Gastrocnemius medialis (tissue), 4 donors: ENCODE results near the gene MOSMO. TPM values are rescaled to one million over a fixed set of nuclear protein-coding genes. Genes with fewer than 3 reads are reported as not detected.

ENCODE experiments used
- ATAC-seq, 2 donors: fragments of 150-250 bp; one replicate each; pipeline ENCODE4 v1.9.1; 2016
- DNase-seq, 2 donors: peaks; one replicate each; pipeline ENCODE4 v3.0.0-alpha.2; 2019
- H3K27ac ChIP-seq, 4 donors: fragments of 200-600 bp; sonication (generic); 1 replicate in 1 of 4; 2 replicates in 3 of 4; pipeline ENCODE4 v1.5.1; 2016 to 2018; ENCODE audit warnings: mild to moderate bottlenecking in 2 of 4, moderate library complexity in 1 of 4
- H3K27me3 ChIP-seq, 3 donors: fragments of 200-600 bp; sonication (generic) in 2 of 3; 1 replicate in 1 of 3; 2 replicates in 2 of 3; pipeline versions ENCODE4 v1.5.1 to v1.6.0; 2016 to 2019; ENCODE audit warnings: mild to moderate bottlenecking in 1 of 3, moderate library complexity in 1 of 3
- H3K36me3 ChIP-seq, 2 donors: fragments of 200-600 bp; sonication (generic) in 1 of 2; one replicate each; pipeline ENCODE4 v1.5.1; 2017 to 2018
- H3K4me1 ChIP-seq, 2 donors: fragments of 200-600 bp; sonication (generic) in 1 of 2; one replicate each; pipeline ENCODE4 v1.5.1; 2016 to 2017; ENCODE audit warnings: mild to moderate bottlenecking in 2 of 2
- H3K4me3 ChIP-seq, 4 donors: fragments of 200-600 bp; sonication (generic) in 3 of 4; 1 replicate in 1 of 4; 2 replicates in 3 of 4; pipeline ENCODE4 v1.5.1; 2016 to 2019; ENCODE audit warnings: mild to moderate bottlenecking in 2 of 4
- H3K9me3 ChIP-seq, 3 donors: fragments of 200-600 bp; sonication (generic) in 2 of 3; 1 replicate in 1 of 3; 2 replicates in 2 of 3; pipeline ENCODE4 v1.5.1; 2016 to 2019
- POLR2A ChIP-seq, 2 donors: fragments of 450-650 bp; IDR thresholded peaks; one replicate each; pipeline ENCODE4 v1.6.1; 2017; ENCODE audit warnings: antibody characterized with exemption in 2 of 2, mild to moderate bottlenecking in 2 of 2, moderate library complexity in 2 of 2
- in situ Hi-C, 4 donors: fragments of 200-750 bp; cut with MboI; loops; one replicate each; pipeline versions ENCODE4 v1.15.0 to v1.8.0; 2017; ENCODE audit warnings: low sequenced_read_pairs in 4 of 4
- intact Hi-C: fragments of 100-400 bp; cut with DNase I; formaldehyde crosslinking; loops from one replicate; pipeline ENCODE4 v1.15.1; 2023; ENCODE audit warnings: low total_unique reads
- total RNA-seq, 4 donors: library from RNA; depleted of rRNA; stranded (reverse); fragments of >200 nt; gene quantifications; one replicate each; pipeline versions ENCODE4 v1.1.0 to v1.2.3, GENCODE V29; 2016
- TF ChIP-seq, protein P1 (sequence below), 5 experiments: fragments of 450-650 bp in 3 of 5; fragments of 200-600 bp in 2 of 5; sonication (generic) in 2 of 5; IDR thresholded peaks in 4 of 5; conservative IDR thresholded peaks in 1 of 5; 1 replicate in 4 of 5; 2 replicates in 1 of 5; pipeline ENCODE4 v1.5.1; 2016 to 2019; ENCODE audit warnings: antibody characterized with exemption in 5 of 5, mild to moderate bottlenecking in 3 of 5, moderate library complexity in 3 of 5

The MOSMO gene
- total RNA-seq, 4 donors from 2014 or later, result 12.6 to 17.6 (median 13.9) TPM

- no peaks in the 10 kb centered on the region for H3K9me3 ChIP-seq
- TF ChIP-seq, protein P1, sequence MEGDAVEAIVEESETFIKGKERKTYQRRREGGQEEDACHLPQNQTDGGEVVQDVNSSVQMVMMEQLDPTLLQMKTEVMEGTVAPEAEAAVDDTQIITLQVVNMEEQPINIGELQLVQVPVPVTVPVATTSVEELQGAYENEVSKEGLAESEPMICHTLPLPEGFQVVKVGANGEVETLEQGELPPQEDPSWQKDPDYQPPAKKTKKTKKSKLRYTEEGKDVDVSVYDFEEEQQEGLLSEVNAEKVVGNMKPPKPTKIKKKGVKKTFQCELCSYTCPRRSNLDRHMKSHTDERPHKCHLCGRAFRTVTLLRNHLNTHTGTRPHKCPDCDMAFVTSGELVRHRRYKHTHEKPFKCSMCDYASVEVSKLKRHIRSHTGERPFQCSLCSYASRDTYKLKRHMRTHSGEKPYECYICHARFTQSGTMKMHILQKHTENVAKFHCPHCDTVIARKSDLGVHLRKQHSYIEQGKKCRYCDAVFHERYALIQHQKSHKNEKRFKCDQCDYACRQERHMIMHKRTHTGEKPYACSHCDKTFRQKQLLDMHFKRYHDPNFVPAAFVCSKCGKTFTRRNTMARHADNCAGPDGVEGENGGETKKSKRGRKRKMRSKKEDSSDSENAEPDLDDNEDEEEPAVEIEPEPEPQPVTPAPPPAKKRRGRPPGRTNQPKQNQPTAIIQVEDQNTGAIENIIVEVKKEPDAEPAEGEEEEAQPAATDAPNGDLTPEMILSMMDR (IDR thresholded peaks at IDR 0.05 in 4 of 5, conservative IDR thresholded peaks at IDR 0.05 in 1 of 5), result no peak
- no peak for TF ChIP-seq POLR2A (IDR thresholded peaks at IDR 0.05)
- intact Hi-C loops (no loop called here), in situ Hi-C loops (no loop called here)
- DNase-seq (no peak), ATAC-seq (no peak)
- H3K4me3 ChIP-seq, result no peak overlapping the region
- peaks cover 8 to 22% of the 10 kb centered on the region in 2 donors for H3K4me1 ChIP-seq
- H3K36me3 ChIP-seq, result peaks cover 0 to 3% of the 10 kb centered on the region in 2 donors
- H3K27me3 ChIP-seq, result no peaks in the 10 kb centered on the region
- H3K27ac ChIP-seq, result no peak overlapping the region
Observed at GRCh38 chr16:22027633-22028032, 19.7 kb downstream of the MOSMO start.

GRCh38 chr16:22029632-22030031 lies 21.7 kb downstream of the MOSMO start:
- H3K27me3 ChIP-seq, result no peaks in the 10 kb centered on the region
- no peaks in the 10 kb centered on the region for H3K9me3 ChIP-seq
- in situ Hi-C loops (no loop called here), intact Hi-C loops (no loop called here)
- no peak for TF ChIP-seq POLR2A (IDR thresholded peaks at IDR 0.05)
- TF ChIP-seq, protein P1 (IDR thresholded peaks at IDR 0.05 in 4 of 5, conservative IDR thresholded peaks at IDR 0.05 in 1 of 5), result no peak
- H3K36me3 ChIP-seq, result peaks cover 0 to 3% of the 10 kb centered on the region in 2 donors
- peaks cover 8 to 17% of the 10 kb centered on the region in 2 donors for H3K4me1 ChIP-seq
- H3K27ac ChIP-seq, result no peak overlapping the region
- no peak for DNase-seq
- no peak overlapping the region for H3K4me3 ChIP-seq
- no peak for ATAC-seq

- DNase-seq (no peak), ATAC-seq (no peak)
- in situ Hi-C loops (no loop called here), intact Hi-C loops (no loop called here)
- Histone ChIP-seq H3K27ac (no peak overlapping the region), H3K4me3 (no peak overlapping the region), H3K4me1 (peaks cover 8 to 17% of the 10 kb centered on the region in 2 donors), H3K9me3 (no peaks in the 10 kb centered on the region), H3K27me3 (no peaks in the 10 kb centered on the region), H3K36me3 (peaks cover 0 to 3% of the 10 kb centered on the region in 2 donors)
- TF ChIP-seq, protein P1 (IDR thresholded peaks at IDR 0.05 in 4 of 5, conservative IDR thresholded peaks at IDR 0.05 in 1 of 5), result no peak
- TF ChIP-seq POLR2A (IDR thresholded peaks at IDR 0.05), result no peak
Observed at GRCh38 chr16:22030087-22030812, 22.3 kb downstream of the MOSMO start.

DNA sequence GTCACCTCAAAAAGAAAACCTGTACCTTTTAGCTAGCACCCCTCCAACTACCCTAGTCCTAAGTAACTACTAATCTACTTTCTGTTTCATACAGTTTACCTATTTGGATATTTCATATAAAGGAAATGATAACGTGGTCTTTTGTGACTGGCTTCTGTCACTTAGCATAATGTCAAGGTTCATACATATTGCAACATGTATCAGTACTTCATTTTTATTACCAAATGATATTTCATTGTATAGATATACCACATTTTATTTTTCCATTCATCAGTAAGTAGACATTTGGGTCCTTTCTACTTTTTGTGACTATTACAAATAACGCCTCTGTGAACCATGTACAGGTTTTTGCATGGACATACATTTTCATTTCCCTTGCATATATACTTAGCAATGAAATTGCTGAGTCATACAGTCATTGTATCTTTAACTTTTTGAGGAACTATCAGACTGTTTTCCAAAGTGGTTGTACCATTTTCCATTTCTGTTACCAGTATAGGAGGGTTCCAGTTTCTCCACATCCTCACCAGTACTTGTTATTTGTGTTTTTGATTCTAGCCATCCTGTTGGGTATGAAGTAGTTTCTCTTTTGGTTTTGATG lies 23.7 kb downstream of the MOSMO start:
- no peak for DNase-seq
- intact Hi-C loops (no loop called here), in situ Hi-C loops (no loop called here)
- Histone ChIP-seq H3K27ac (no peak overlapping the region), H3K27me3 (no peaks in the 10 kb centered on the region), H3K4me3 (no peak overlapping the region), H3K9me3 (no peaks in the 10 kb centered on the region), H3K36me3 (peaks cover 0 to 3% of the 10 kb centered on the region in 2 donors), H3K4me1 (peaks cover 8 to 15% of the 10 kb centered on the region in 2 donors)
- no peak for ATAC-seq
- TF ChIP-seq, protein P1 (IDR thresholded peaks at IDR 0.05 in 4 of 5, conservative IDR thresholded peaks at IDR 0.05 in 1 of 5), result no peak
- no peak for TF ChIP-seq POLR2A (IDR thresholded peaks at IDR 0.05)
